ENCODE measurements around the gene AMY1A. TPM values are rescaled to one million over a fixed set of nuclear protein-coding genes. Genes with fewer than 3 reads are reported as not detected.

The AMY1A gene
- total RNA-seq = not detected

GRCh38 chr1:103655460-103655859 lies at the start of gene AMY1A:
TSS of gene AMY1A (plus strand) at chr1:103655760. CDS start at chr1:103656331, 571 bp downstream.

GRCh38 chr1:103616994-103617477 lies 38.5 kb upstream of the AMY1A start, which contains the start of gene AMY2A:
TSS of gene AMY2A (plus strand) at chr1:103617427. CDS start at chr1:103617441, 14 bp downstream.

GRCh38 chr1:103696110-103696509 lies 40.5 kb downstream of the AMY1A start, which contains the start of gene AMY1B:
TSS of gene AMY1B (minus strand) at chr1:103696210. CDS start at chr1:103695639, 571 bp downstream.

Small RNA genes within 50 kb of the gene (small RNA-seq; reads per million reads assigned to genes)
- not detected for gene AC105272.1 (ENCODE audit: low replicate concordance)

Other genes starting within 250 kb of the AMY1A start
- 29.0 TPM for gene RNPC3, start 130.1 kb upstream of the AMY1A start, total RNA-seq
- gene AMY2B, start 84.2 kb upstream of the AMY1A start, total RNA-seq = 30.7 TPM
- gene AMY2A, start 38.3 kb upstream of the AMY1A start, total RNA-seq = not detected
- gene AMY1B, start 40.5 kb downstream of the AMY1A start, total RNA-seq = not detected
- gene AMY1C, start 94.1 kb downstream of the AMY1A start, total RNA-seq = not detected

Measured in metanephros (tissue), 2 donors.